ENCODE data around the gene VPS52. TPM values are rescaled to one million over a fixed set of nuclear protein-coding genes. Genes with fewer than 3 reads are reported as not detected.
A peak's percentile ranks its signal among the peaks of the same experiment; 100 is the strongest.

VPS52 gene
- total RNA-seq, 6 donors from 2014 or later, result 30.1 to 170 (median 45.8) TPM

GRCh38 chr6:33211666-33212422 lies 59.8 kb downstream of the VPS52 start:
- H3K4me3 ChIP-seq, result no peak overlapping the region
- 88 to 91% methylated on average over 14 to 18 of the region's 18 CpGs for WGBS, 2 donors
- DNase-seq (no peak), ATAC-seq (ENCODE audit: low FRiP score in 2 of 2) (no peak)
- TF ChIP-seq CTCF (IDR thresholded peaks at IDR 0.05) (no peak), POLR2AphosphoS5 (IDR thresholded peaks at IDR 0.05) (no peak), EP300 (IDR thresholded peaks at IDR 0.05) (no peak), POLR2A (IDR thresholded peaks at IDR 0.05) (no peak)
- no peaks in the 10 kb centered on the region for H3K27me3 ChIP-seq
- H3K27ac ChIP-seq, result no peak overlapping the region
- no peaks in the 10 kb centered on the region for H3K9me3 ChIP-seq
- peaks cover 27 to 38% (median 32%) of the 10 kb centered on the region in 4 donors for H3K4me1 ChIP-seq
- H3K36me3 ChIP-seq, result peaks cover 0 to 24% (median 12%) of the 10 kb centered on the region in 4 donors

- Histone ChIP-seq H3K27ac (no peak overlapping the region), H3K9me3 (no peaks in the 10 kb centered on the region), H3K27me3 (no peaks in the 10 kb centered on the region), H3K4me1 (peaks cover 28 to 40% (median 33%) of the 10 kb centered on the region in 4 donors), H3K4me3 (no peak overlapping the region), H3K36me3 (peaks cover 0 to 24% (median 12%) of the 10 kb centered on the region in 4 donors)
- WGBS, 2 donors, result 91 to 92% methylated on average over 7 to 14 of the region's 17 CpGs
- TF ChIP-seq POLR2A (IDR thresholded peaks at IDR 0.05) (no peak), EP300 (IDR thresholded peaks at IDR 0.05) (no peak), CTCF (IDR thresholded peaks at IDR 0.05) (no peak), POLR2AphosphoS5 (IDR thresholded peaks at IDR 0.05) (no peak)
- DNase-seq (no peak), ATAC-seq (ENCODE audit: low FRiP score in 2 of 2) (no peak)
These were observed 60.5 kb downstream of the VPS52 start for GRCh38 chr6:33211136-33211535.

GRCh38 chr6:33209856-33210255 lies 61.8 kb downstream of the VPS52 start:
- DNase-seq, result no peak

GRCh38 chr6:33208091-33208967 lies 63.3 kb downstream of the VPS52 start, which contains the start of gene RING1:
Gene RING1 (plus strand): TSS chr6:33208500. CDS start chr6:33208823, 323 bp downstream.
- H3K9me3 ChIP-seq, result no peaks in the 10 kb centered on the region
- peaks cover 4 to 30% (median 17%) of the 10 kb centered on the region in 4 donors for H3K36me3 ChIP-seq
- peak within 1 kb of the TSS; percentile 84 to 94 (median 90) for H3K27ac ChIP-seq
- TF ChIP-seq POLR2A (IDR thresholded peaks at IDR 0.05), result peak; percentile 68 to 99 (median 94)
- TF ChIP-seq POLR2AphosphoS5 (IDR thresholded peaks at IDR 0.05), result peak; percentile 100
- TF ChIP-seq CTCF (IDR thresholded peaks at IDR 0.05), result peak in 3 of 6 experiments; percentile 15 to 34 (median 31)
- peak in 1 of 4 donors; percentile 58 for TF ChIP-seq EP300 (IDR thresholded peaks at IDR 0.05)
- peak; percentile 91 to 97 for DNase-seq
- H3K27me3 ChIP-seq, result no peaks in the 10 kb centered on the region
- ATAC-seq (ENCODE audit: low FRiP score in 2 of 2), result peak; percentile 75 to 93
- peak within 1 kb of the TSS; percentile 62 to 91 (median 82) for H3K4me3 ChIP-seq
- H3K4me1 ChIP-seq, result peaks cover 37 to 54% (median 41%) of the 10 kb centered on the region in 4 donors
- 0 to 2% methylated on average over 17 to 18 of the region's 86 CpGs for WGBS, 2 donors

More at GRCh38 chr6:33209856-33210255, 61.8 kb downstream of the VPS52 start:
- Histone ChIP-seq H3K27ac (no peak overlapping the region), H3K4me1 (peaks cover 35 to 49% (median 40%) of the 10 kb centered on the region in 4 donors), H3K36me3 (peaks cover 0 to 24% (median 12%) of the 10 kb centered on the region in 4 donors), H3K4me3 (no peak overlapping the region), H3K9me3 (no peaks in the 10 kb centered on the region), H3K27me3 (no peaks in the 10 kb centered on the region)
- WGBS, 2 donors, result 94 to 100% methylated on average over 4 to 10 of the region's 10 CpGs
- no peak for ATAC-seq (ENCODE audit: low FRiP score in 2 of 2)
- no peak for TF ChIP-seq POLR2A (IDR thresholded peaks at IDR 0.05)
- TF ChIP-seq CTCF (IDR thresholded peaks at IDR 0.05), result no peak
- TF ChIP-seq POLR2AphosphoS5 (IDR thresholded peaks at IDR 0.05), result no peak
- TF ChIP-seq EP300 (IDR thresholded peaks at IDR 0.05), result no peak
